OCI-LY7 (cell line): Measurements from ENCODE around the gene SLC9A9. TPM values are rescaled to one million over a fixed set of nuclear protein-coding genes. Genes with fewer than 3 reads are reported as not detected.

Experiments
- BruUV-seq: library from RNA; stranded (reverse); fragments of 400-500 nt; replicated peaks from 2 replicates; lab custom pipeline; 2021; lab: Mats Ljungman, UMichigan
- CTCF ChIA-PET: fragments of 300-600 bp; sonication (Branson Sonifier 250); formaldehyde crosslinking; loops from one replicate; lab custom pipeline; 2022; ENCODE audit warnings: antibody characterized with exemption; ENCODE audit not compliant: unreplicated experiment; lab: Charles Lee
- POLR2A ChIA-PET: fragments of 300-600 bp; sonication (Branson Sonifier 250); formaldehyde crosslinking; loops from one replicate; lab custom pipeline; 2022; ENCODE audit warnings: antibody characterized with exemption; lab: Charles Lee
- DNase-seq: peaks from one replicate; pipeline ENCODE4 v3.0.0-alpha.2; 2015; ENCODE audit warnings: low spot score
- H2AFZ ChIP-seq: fragments of 200-600 bp; sonication (generic), shearing (Covaris generic); 2 replicates; pipeline ENCODE4 v1.6.1; 2014; ENCODE audit warnings: mild to moderate bottlenecking, antibody characterized with exemption, low read length, moderate library complexity
- H3K27ac ChIP-seq: fragments of 200-600 bp; sonication (generic); 2 replicates; pipeline ENCODE4 v1.5.1; 2014; ENCODE audit warnings: mixed run types, low read depth, mild to moderate bottlenecking, moderate library complexity, low read length, inconsistent platforms; ENCODE audit not compliant: poor library complexity, severe bottlenecking
- H3K36me3 ChIP-seq: fragments of 200-600 bp; sonication (generic); 2 replicates; pipeline ENCODE4 v1.6.1; 2014; ENCODE audit warnings: mild to moderate bottlenecking, antibody characterized with exemption, low read length, moderate library complexity, mixed read lengths; ENCODE audit not compliant: insufficient read depth
- H3K4me1 ChIP-seq: fragments of 200-600 bp; sonication (generic); 2 replicates; pipeline ENCODE4 v1.5.1; 2014; ENCODE audit warnings: mild to moderate bottlenecking, low read length; ENCODE audit not compliant: insufficient read depth, poor library complexity, severe bottlenecking
- H3K4me2 ChIP-seq: fragments of 200-600 bp; sonication (generic); 2 replicates; pipeline ENCODE4 v1.6.1; 2014; ENCODE audit warnings: mild to moderate bottlenecking, low read length
- H3K4me3 ChIP-seq: fragments of 200-600 bp; sonication (generic); 2 replicates; pipeline ENCODE4 v1.5.1; 2014; ENCODE audit warnings: mild to moderate bottlenecking, low read depth, low read length; ENCODE audit not compliant: poor library complexity, severe bottlenecking
- H3K79me2 ChIP-seq: fragments of 200-600 bp; sonication (generic); 2 replicates; pipeline ENCODE4 v1.6.1; 2016; ENCODE audit warnings: low read depth, mild to moderate bottlenecking, low read length, moderate library complexity, mixed read lengths; ENCODE audit not compliant: insufficient read depth
- H3K9me2 ChIP-seq: fragments of 200-600 bp; sonication (generic); 2 replicates; pipeline ENCODE4 v1.6.1; 2016; ENCODE audit warnings: mild to moderate bottlenecking, low read length, mixed read lengths; ENCODE audit not compliant: insufficient read depth
- H3K9me3 ChIP-seq: fragments of 200-600 bp; sonication (generic); 2 replicates; pipeline ENCODE4 v1.6.1; 2014; ENCODE audit warnings: mild to moderate bottlenecking, mixed run types, low read length, mixed read lengths
- H4K20me1 ChIP-seq: fragments of 200-600 bp; sonication (generic); 2 replicates; pipeline ENCODE4 v1.6.1; 2014; ENCODE audit warnings: mild to moderate bottlenecking, antibody characterized with exemption, low read length, moderate library complexity, mixed read lengths; ENCODE audit not compliant: insufficient read depth
- EZH2phosphoT487 ChIP-seq: fragments of 200-600 bp; sonication (generic); IDR thresholded peaks from 2 replicates; pipeline ENCODE4 v1.6.1; 2018; ENCODE audit warnings: low read depth, borderline replicate concordance, mild to moderate bottlenecking, mixed run types, antibody characterized with exemption, low read length, moderate library complexity, mixed read lengths
- intact Hi-C: fragments of 100-400 bp; cut with micrococcal nuclease; formaldehyde crosslinking; loops from one replicate; pipeline ENCODE4 v1.10.0; 2022; ENCODE audit not compliant: unreplicated experiment
- total RNA-seq, 2 experiments: library from RNA; depleted of rRNA in 1 of 2; stranded (reverse); fragments of >200 nt in 1 of 2; shearing (Covaris generic) in 1 of 2; gene quantifications; 2 replicates each; pipeline ENCODE4 v1.2.3, GENCODE V29; 2014 to 2022
- TF ChIP-seq, protein P1 (sequence below): fragments of 200-600 bp; sonication (generic); conservative IDR thresholded peaks from 2 replicates; pipeline ENCODE4 v1.5.1; 2014; ENCODE audit warnings: mild to moderate bottlenecking, antibody characterized with exemption, low read length, moderate library complexity, mixed read lengths

Gene SLC9A9
- total RNA-seq, 2 experiments from 2014 or later, result 9.3 to 14.8 TPM

DNA sequence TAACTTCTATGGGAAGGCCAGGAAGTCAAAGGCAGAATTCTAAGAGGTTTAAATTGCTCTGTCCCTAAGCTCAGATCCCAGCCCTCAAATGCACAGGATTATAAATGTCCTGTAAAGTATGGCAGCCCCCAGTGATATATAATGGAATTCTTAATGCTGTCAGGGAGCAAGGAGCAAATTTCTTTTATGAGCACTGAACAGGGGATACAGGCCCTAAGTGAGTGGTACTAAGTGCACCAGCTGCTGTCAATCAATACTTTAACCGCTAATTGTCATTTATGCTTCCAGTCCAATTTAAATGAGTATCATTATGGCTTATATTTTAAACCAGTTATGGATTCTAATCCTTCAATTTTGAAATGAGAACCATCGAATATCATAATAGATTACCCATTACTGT, 4.7 kb downstream of the SLC9A9 start:
- H3K27ac ChIP-seq, result no peak overlapping the region
- no peaks in the 10 kb centered on the region for H3K36me3 ChIP-seq
- H3K4me1 ChIP-seq, result peaks cover 15% of the 10 kb centered on the region
- H3K9me3 ChIP-seq, result no peaks in the 10 kb centered on the region
- H3K4me3 ChIP-seq, result no peak overlapping the region
- no peak overlapping the region for H2AFZ ChIP-seq
- H3K9me2 ChIP-seq, result no peaks in the 10 kb centered on the region
- no peaks in the 10 kb centered on the region for H4K20me1 ChIP-seq
- no peak overlapping the region for H3K4me2 ChIP-seq
- intact Hi-C loops, result loop anchor here (10.0 kb wide), 1 partner anchor 839 kb away; the partner anchor contains the start of gene U2SURP
- CTCF ChIA-PET, result no interaction called here
- POLR2A ChIA-PET, result no interaction called here
- BruUV-seq, result no TSS peak
- TF ChIP-seq, protein P1, sequence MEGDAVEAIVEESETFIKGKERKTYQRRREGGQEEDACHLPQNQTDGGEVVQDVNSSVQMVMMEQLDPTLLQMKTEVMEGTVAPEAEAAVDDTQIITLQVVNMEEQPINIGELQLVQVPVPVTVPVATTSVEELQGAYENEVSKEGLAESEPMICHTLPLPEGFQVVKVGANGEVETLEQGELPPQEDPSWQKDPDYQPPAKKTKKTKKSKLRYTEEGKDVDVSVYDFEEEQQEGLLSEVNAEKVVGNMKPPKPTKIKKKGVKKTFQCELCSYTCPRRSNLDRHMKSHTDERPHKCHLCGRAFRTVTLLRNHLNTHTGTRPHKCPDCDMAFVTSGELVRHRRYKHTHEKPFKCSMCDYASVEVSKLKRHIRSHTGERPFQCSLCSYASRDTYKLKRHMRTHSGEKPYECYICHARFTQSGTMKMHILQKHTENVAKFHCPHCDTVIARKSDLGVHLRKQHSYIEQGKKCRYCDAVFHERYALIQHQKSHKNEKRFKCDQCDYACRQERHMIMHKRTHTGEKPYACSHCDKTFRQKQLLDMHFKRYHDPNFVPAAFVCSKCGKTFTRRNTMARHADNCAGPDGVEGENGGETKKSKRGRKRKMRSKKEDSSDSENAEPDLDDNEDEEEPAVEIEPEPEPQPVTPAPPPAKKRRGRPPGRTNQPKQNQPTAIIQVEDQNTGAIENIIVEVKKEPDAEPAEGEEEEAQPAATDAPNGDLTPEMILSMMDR, result no peak
- no peak for TF ChIP-seq EZH2phosphoT487
- no peaks in the 10 kb centered on the region for H3K79me2 ChIP-seq
- DNase-seq, result no peak

GRCh38 chr3:143840636-143841035, 7.6 kb downstream of the SLC9A9 start:
- H3K4me1 ChIP-seq, result peaks cover 3% of the 10 kb centered on the region
- no peak overlapping the region for H2AFZ ChIP-seq
- H3K27ac ChIP-seq, result no peak overlapping the region
- DNase-seq, result no peak
- TF ChIP-seq EZH2phosphoT487, result no peak
- TF ChIP-seq, protein P1, result no peak
- intact Hi-C loops, result loop anchor here (10.0 kb wide), 1 partner anchor 836 kb away; the partner anchor contains the start of gene U2SURP
- H3K79me2 ChIP-seq, result no peaks in the 10 kb centered on the region
- ChIA-PET POLR2A (no interaction called here), CTCF (no interaction called here)
- no peaks in the 10 kb centered on the region for H3K9me3 ChIP-seq
- no peak overlapping the region for H3K4me2 ChIP-seq
- BruUV-seq, result no TSS peak
- no peaks in the 10 kb centered on the region for H3K9me2 ChIP-seq
- no peak overlapping the region for H3K4me3 ChIP-seq
- no peaks in the 10 kb centered on the region for H3K36me3 ChIP-seq
- no peaks in the 10 kb centered on the region; the same call in 1 of the 2 replicates for H4K20me1 ChIP-seq

DNA sequence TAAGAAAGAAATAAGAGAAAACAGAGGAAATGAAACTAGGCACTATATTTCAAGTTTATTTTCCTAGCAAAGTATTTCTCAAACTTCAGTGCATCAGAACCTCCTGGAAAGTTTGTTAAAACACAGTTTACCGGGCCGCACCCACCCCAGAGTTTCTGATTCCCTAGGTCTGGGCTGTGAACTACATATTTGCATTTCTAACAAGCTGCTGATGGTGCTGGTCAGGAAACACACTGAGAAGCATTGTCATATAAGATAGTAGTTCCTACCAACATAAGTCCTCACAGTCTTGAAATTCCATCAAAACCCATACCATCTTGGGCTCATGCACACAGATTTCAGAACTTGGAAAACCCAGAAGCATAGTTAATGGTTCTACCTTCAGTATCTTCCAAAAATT, 8.3 kb downstream of the SLC9A9 start:
- H3K9me2 ChIP-seq, result no peaks in the 10 kb centered on the region
- BruUV-seq, result no TSS peak
- no peaks in the 10 kb centered on the region for H3K79me2 ChIP-seq
- H3K4me3 ChIP-seq, result no peak overlapping the region
- H3K4me1 ChIP-seq, result peaks cover 3% of the 10 kb centered on the region
- H3K36me3 ChIP-seq, result no peaks in the 10 kb centered on the region
- TF ChIP-seq, protein P1, result no peak
- no peak for TF ChIP-seq EZH2phosphoT487
- no peak overlapping the region for H3K27ac ChIP-seq
- H3K9me3 ChIP-seq, result no peaks in the 10 kb centered on the region
- ChIA-PET CTCF (no interaction called here), POLR2A (no interaction called here)
- no peak for DNase-seq
- intact Hi-C loops, result loop anchor here (10.0 kb wide), 1 partner anchor 835 kb away; the partner anchor contains the start of gene U2SURP
- no peaks in the 10 kb centered on the region; the same call in 1 of the 2 replicates for H4K20me1 ChIP-seq
- no peak overlapping the region for H2AFZ ChIP-seq
- H3K4me2 ChIP-seq, result no peak overlapping the region
